Sigmoid colon (tissue), 4 donors: ENCODE data around the gene CC2D1A.

Experiments
- EP300 ChIP-seq, 4 donors: sonication (generic); formaldehyde crosslinking; IDR thresholded peaks; one replicate each; pipeline ENCODE4 v1.6.1; 2017; ENCODE audit warnings: antibody characterized with exemption in 4 of 4
- POLR2A ChIP-seq, 2 donors: fragments of 450-650 bp; IDR thresholded peaks; one replicate each; pipeline ENCODE4 v1.6.1; 2016; ENCODE audit warnings: antibody characterized with exemption in 2 of 2, mild to moderate bottlenecking in 2 of 2, moderate library complexity in 2 of 2
- POLR2AphosphoS5 ChIP-seq, 4 donors: sonication (generic); formaldehyde crosslinking; IDR thresholded peaks; one replicate each; pipeline ENCODE4 v1.6.1; 2017; ENCODE audit warnings: antibody characterized with exemption in 4 of 4
- TF ChIP-seq, protein P1 (sequence below), 4 experiments: fragments of 450-650 bp in 3 of 4; fragments of 200-600 bp in 1 of 4; IDR thresholded peaks; one replicate each; pipeline ENCODE4 v1.5.1; 2016 to 2019; ENCODE audit warnings: antibody characterized with exemption in 4 of 4, mild to moderate bottlenecking in 3 of 4, moderate library complexity in 2 of 4

GRCh38 chr19:13978351-13979243, 72.6 kb downstream of the CC2D1A start:
- TF ChIP-seq POLR2AphosphoS5 (IDR thresholded peaks at IDR 0.05) = peak in 3 of 4 donors; percentile 6 to 34 (median 31)
- TF ChIP-seq, protein P1, sequence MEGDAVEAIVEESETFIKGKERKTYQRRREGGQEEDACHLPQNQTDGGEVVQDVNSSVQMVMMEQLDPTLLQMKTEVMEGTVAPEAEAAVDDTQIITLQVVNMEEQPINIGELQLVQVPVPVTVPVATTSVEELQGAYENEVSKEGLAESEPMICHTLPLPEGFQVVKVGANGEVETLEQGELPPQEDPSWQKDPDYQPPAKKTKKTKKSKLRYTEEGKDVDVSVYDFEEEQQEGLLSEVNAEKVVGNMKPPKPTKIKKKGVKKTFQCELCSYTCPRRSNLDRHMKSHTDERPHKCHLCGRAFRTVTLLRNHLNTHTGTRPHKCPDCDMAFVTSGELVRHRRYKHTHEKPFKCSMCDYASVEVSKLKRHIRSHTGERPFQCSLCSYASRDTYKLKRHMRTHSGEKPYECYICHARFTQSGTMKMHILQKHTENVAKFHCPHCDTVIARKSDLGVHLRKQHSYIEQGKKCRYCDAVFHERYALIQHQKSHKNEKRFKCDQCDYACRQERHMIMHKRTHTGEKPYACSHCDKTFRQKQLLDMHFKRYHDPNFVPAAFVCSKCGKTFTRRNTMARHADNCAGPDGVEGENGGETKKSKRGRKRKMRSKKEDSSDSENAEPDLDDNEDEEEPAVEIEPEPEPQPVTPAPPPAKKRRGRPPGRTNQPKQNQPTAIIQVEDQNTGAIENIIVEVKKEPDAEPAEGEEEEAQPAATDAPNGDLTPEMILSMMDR (IDR thresholded peaks at IDR 0.05) = no peak
- TF ChIP-seq POLR2A (IDR thresholded peaks at IDR 0.05) = no peak
- TF ChIP-seq EP300 (IDR thresholded peaks at IDR 0.05) = no peak
